NOMO-1 (cell line): ENCODE results near the gene USP46.
A peak's percentile ranks its signal among the peaks of the same experiment; 100 is the strongest.

Experiments
- DNase-seq, 2 experiments: peaks; one replicate each; lab custom pipeline; 2025; ENCODE audit not compliant: unreplicated experiment in 2 of 2; lab: John Stamatoyannopoulos, UW

Gene USP46

GRCh38 chr4:52657618-52658501 lies 1.2 kb downstream of the USP46 start:
- no peak for DNase-seq

- no peak for DNase-seq
Measured at GRCh38 chr4:52657292-52657617, 1.8 kb downstream of the USP46 start.

GRCh38 chr4:52655506-52655905 lies 3.6 kb downstream of the USP46 start:
- no peak for DNase-seq

GRCh38 chr4:52651996-52652672 lies 7.0 kb downstream of the USP46 start:
- no peak for DNase-seq

- DNase-seq, result no peak
Measured at GRCh38 chr4:52648836-52649235, 10.3 kb downstream of the USP46 start.

- DNase-seq, result no peak
Measured at GRCh38 chr4:52646741-52647140, 12.4 kb downstream of the USP46 start.

GRCh38 chr4:52646096-52646495 lies 13.0 kb downstream of the USP46 start:
- no peak for DNase-seq

- no peak for DNase-seq
Measured at GRCh38 chr4:52645300-52645699, 13.8 kb downstream of the USP46 start.

GRCh38 chr4:52643785-52644244 lies 15.3 kb downstream of the USP46 start:
- DNase-seq, result no peak

- DNase-seq, result no peak
Measured at GRCh38 chr4:52643190-52643589, 15.9 kb downstream of the USP46 start.

GRCh38 chr4:52641854-52642563 lies 17.1 kb downstream of the USP46 start:
- DNase-seq, result no peak

GRCh38 chr4:52640808-52641565 lies 18.1 kb downstream of the USP46 start:
- DNase-seq, result no peak

- DNase-seq, result peak; percentile 11 to 72
Measured at GRCh38 chr4:52638717-52639116, 20.4 kb downstream of the USP46 start.

GRCh38 chr4:52637116-52637515 lies 22.0 kb downstream of the USP46 start:
- DNase-seq, result no peak

- no peak for DNase-seq
Measured at GRCh38 chr4:52635560-52635959, 23.5 kb downstream of the USP46 start.

GRCh38 chr4:52635130-52635529 lies 24.0 kb downstream of the USP46 start:
- no peak for DNase-seq

- DNase-seq, result no peak
Measured at GRCh38 chr4:52633846-52634245, 25.3 kb downstream of the USP46 start.

GRCh38 chr4:52628974-52629373 lies 30.1 kb downstream of the USP46 start:
- DNase-seq, result no peak

- DNase-seq, result no peak
Measured at GRCh38 chr4:52628543-52628942, 30.6 kb downstream of the USP46 start.

- DNase-seq, result no peak
Measured at GRCh38 chr4:52627876-52628275, 31.2 kb downstream of the USP46 start.

GRCh38 chr4:52625216-52625615 lies 33.9 kb downstream of the USP46 start:
- DNase-seq, result no peak
